HG03175 (cell line): ENCODE results near the gene SND1.

ENCODE experiments used
- ATAC-seq: cut with Tn5 transposase; IDR thresholded peaks from one replicate; pipeline ENCODE4 v1.9.1; 2021; ENCODE audit warnings: mild to moderate bottlenecking, moderate library complexity; ENCODE audit not compliant: unreplicated experiment

Gene SND1

DNA sequence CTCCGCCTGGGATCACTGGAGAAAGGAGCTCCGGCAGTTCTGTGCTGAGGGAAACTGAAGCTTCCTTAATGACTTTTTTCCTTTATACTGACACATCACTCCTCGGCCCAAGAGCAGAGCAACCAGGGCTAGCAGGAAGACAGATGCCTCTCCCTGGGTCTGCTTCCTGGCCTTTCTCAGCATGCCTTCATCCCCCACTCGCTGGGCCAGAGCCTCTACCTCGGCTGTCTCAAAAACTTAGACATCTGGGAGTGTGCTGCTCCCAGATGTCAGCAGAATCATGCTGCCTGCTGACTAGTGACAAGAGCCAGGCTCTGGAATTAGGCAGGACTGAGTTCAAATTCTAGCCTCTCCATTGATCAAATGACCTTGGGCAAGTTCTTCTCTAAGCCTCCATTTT, 403.6 kb downstream of the SND1 start:
- ATAC-seq, result no peak

DNA sequence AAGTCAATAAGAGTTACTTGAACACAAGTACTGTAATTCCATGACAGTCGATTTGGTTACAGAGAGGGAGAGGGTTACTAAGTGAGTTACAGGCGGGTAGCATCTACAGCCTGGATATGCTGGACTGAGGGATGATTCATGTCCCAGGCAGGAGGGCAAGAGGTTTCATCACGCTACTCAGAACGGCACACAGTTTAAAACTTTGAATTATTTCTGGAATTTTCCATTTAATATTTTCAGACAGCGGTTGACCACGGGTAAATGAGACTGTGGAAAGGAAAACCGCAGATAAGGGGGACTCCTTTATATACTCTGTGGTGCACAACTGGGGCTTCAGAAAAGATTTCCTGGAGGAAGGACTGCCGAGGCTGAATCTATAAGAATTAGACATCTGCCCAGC, 404.9 kb downstream of the SND1 start:
- ATAC-seq, result no peak

DNA sequence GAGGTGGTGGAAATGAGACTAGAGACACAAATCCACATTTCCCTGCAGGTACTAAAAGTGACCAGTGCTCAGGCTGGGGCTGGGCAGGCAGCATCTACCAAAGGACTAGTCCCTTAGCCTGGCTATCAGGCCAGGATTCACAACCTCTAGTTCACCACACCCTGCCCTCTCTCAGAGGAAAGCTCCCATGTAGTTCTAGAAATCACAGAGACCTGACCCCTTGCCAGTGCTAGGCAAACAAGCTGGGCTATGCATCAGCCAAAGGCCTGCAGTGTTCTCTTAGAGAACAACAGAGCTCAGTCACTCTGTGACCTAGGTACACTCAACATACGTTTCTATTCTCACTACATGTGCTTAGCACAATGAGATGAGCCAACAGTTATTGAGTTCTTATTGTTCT, 405.9 kb downstream of the SND1 start:
- ATAC-seq, result no peak

DNA sequence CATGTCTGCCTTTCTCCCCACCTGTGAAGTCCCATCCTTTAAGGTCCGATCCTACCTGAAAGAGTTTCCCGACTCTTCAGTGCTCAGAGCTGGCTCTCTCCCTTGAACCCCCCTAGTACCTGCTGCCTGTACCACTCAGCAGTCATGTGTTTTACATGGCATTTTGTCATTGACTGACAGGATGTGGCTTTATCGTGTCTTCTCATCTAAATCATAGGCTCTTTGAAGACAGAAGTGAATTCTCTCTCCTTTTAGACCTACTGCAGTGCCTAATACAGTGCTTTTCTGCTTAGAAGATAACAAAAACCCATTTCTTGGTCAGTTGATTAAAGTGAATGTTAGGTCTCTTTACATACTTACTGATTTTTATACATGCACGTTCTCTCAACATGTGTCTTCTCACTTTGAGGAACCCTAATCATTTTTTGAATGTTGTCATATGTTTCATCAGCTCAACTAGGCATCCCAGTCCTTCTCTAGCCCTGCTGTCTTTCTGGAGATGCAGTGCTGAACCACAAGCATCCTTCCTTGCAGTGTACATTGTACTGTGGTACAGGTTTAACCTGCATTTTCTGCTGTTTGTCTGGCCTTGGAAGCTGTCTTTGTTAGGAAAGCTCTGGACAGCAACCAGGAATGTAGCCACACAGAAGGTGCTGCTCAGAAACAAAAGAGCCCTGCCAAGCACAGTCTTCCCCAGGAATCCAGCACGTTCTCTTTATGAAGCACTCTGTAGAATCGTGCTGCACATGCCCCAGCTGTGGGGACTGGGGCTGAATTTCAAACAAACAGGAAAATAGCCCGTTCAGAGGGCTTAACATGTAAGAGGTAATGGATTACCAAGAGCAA, 407.4 kb downstream of the SND1 start:
- no peak for ATAC-seq

DNA sequence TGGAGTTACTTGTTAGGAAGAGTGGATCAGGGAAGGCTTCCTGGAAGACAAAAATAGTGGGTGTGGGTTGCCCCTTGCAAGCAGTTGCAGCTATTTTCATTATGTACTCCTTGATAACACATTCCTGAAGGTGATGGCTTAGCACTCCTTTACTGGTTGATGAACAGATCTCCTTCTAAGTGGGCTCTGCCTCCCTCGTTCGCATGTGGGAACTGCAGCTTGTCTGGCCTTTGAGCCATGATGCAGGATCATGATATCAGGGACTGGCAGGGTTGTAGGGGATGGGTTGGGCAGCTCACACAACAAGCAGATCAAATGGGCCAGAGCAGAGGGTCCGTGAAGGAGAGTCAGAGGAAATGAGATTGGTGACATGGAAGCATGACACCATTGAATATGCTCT, 408.0 kb downstream of the SND1 start:
- ATAC-seq, result no peak

DNA sequence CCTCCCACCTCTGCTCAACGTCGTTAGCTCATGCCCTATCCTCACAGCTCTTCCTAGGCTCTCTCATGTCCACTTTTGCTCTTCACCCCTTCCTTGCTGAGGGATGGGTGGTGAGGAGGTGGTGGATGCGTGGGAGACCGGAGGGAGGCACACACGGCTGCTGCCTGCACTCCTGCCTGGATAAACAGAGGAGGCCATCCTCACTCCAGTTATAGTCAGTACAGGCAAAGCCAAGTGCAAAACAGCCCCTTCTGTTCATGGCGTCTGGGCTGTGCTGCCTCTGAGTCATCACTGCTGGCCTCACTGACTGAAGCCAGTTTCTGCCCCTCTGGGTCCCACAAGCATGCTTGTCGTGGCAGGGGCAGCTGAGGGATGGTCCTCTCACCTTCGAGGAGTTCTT, 411.1 kb downstream of the SND1 start:
- ATAC-seq, result no peak

DNA sequence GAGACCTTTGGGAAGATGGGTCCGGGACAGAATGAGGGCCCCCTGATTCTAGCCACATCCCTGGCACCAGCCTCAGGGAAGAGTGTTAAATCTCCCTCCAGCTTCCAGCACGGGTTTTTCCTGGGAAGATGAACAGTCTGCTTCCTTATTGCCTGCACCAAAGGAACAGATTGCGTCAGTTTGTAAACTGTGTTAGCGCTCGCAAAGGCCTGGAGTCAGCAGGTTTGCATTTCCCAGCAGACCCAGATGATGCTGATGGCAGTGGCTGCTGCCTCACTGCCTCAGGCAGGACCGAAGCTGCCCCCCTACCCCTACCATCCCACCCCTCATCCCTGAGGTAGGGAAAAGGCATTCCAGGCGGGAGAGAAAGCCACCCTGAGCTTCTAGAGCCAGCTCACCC, 413.9 kb downstream of the SND1 start:
- no peak for ATAC-seq

DNA sequence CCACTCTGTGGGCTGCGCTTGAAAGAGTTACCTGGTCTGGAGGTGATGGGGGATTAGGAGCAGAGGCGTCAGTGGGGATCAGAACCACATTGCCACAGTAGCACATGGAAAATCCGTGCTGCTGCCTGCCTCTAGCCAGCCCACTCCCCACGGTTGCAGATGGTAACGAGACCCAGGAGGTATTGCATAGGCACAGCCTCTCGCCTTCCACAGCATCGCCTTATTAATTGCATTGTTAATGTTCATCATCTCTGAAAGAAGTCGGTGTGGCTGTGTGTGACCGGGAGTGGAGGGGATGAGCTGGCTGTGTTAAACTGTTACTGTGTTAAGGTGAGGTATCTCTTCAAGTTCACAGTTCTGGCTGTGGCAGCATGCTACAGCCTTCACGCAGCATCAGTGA, 414.4 kb downstream of the SND1 start:
- ATAC-seq, result no peak

DNA sequence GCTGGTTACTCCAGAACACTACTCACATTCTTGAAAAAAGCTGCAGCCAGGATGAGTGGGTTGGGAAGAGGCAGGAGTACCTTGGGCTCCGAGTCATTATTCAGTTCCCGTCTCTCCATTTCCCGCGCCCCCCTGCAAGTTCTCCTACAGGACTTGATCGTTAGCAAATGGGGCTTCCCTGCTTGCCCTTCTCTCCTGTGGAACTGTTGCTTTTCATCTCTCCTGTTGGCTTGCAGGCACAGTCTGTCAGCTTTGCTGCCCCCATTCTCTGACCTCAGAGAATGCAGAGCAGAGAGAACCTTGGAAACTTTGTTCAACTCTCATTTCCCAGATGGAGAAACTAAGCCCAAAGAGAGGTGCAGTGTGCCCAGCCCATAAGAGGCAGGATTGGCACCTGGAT, 414.9 kb downstream of the SND1 start:
- no peak for ATAC-seq

DNA sequence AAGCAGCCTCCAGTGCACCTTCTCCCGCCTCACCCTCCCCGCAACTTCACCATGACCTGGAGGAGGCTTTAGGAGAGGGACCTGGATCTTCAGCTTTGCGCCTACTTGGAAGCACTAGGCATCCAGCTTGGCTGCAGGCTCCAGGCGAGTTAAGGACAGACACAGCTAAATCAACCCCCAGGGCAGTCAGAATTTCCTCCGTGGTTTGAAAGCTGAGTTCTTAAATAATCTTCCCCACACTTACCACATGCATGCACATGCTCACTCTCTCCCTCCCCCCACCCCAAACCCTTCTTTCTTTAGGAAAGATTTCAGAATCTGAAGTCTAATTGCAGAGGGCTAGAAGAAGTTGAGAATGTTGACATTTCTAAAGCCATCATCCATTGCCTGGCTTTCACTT, 416.0 kb downstream of the SND1 start:
- no peak for ATAC-seq

DNA sequence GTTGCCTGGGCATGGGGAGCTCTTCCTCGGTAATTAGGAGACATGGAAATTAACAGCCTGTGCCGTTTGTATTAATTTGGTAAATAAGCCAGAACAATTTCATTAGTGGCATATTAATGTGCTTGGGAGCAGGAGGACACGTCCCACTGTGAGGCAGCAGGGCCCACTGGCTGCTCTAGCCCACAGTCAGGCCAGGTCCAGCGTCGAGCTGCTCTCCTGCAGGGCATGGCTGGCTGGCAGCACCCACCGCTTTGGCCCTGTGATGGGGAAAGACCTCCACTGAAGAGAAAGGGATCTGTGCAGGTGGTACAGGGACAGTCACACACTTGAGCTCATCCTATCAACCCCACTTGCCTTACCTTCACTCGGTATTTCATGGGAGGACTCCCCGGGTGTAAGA, 416.8 kb downstream of the SND1 start:
- no peak for ATAC-seq

DNA sequence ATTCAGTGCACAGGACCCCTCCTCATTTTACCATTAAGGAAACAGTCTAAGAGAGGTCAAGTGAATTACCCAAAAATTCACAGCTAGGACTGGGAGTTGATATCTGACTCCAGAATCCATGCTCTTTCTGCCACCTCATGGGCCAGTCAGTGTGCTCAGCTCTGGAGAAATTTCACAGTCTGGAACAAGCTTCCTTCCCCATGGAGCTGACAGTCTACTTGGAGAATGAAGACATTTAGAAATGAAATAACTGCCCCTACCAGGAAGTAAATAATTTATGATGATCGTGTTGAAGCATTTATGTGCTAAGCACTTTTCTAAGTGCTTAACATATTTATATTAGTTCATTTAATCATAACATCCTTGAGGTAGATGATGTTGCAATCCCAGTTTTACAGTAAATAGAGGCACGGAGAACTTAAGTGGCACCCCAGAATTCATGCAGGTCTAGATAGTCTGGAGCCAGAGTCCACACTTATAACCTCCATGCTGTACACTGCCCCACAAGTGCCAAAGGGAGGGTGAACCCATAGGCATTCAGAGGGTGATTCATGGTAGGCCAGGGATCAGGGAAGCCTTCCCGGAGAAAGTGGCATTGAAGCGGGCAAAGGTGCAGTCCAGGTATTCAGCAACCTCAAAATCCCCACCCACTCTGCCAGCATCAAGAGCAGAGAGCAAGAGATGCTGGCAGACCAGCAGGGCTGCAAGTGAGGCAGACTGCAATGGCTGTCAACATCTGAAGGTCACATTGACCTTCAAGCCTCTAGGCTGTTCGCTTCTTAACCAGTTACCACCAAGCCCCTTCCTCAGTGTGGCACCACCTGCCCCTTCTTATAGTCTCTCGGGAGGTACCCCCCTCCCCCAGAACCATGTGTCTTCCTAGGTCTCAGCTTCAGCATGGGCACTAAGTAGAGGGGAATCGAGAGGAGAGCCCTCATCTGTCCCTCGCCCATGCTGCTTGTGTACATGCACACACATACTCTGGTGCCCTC, 417.7 kb downstream of the SND1 start:
- no peak for ATAC-seq

DNA sequence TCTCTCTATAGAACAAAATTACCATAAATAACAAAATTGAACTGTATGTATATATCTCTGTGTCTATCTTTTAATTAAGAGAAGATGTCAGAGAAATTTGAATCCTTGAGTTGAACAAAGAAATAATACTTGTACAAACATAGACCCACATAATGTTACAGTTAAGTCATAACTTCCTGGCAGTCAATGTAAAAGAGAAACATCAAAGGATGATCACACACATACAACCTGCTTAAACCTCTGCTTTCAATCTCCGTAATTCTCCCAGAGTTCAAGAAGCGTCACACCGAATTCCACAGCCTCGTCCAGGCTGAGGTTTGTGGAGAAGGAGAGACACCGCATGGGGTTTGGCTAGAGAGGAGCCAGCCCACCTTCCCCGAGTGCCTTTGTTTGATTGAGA, 419.4 kb downstream of the SND1 start:
- no peak for ATAC-seq

DNA sequence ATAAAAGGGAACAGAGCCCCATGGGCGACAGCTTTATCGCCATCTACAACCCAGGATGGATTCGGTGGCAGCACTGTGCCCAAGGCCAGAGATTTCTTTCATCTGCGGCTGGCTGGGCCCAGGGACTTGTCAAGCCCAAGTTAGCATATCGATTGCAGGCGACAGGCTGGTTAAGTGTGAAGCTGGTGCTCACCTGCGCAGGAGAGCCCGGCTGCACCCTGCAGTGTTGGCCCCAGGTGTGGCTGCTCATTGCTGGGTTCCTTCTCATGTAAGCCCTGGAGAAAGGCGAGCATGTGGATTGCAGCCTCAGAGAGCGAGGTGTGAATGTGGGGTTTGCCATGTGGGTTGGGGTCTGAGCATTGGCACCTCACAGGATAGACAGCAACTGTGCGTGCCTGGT, 419.8 kb downstream of the SND1 start:
- no peak for ATAC-seq

DNA sequence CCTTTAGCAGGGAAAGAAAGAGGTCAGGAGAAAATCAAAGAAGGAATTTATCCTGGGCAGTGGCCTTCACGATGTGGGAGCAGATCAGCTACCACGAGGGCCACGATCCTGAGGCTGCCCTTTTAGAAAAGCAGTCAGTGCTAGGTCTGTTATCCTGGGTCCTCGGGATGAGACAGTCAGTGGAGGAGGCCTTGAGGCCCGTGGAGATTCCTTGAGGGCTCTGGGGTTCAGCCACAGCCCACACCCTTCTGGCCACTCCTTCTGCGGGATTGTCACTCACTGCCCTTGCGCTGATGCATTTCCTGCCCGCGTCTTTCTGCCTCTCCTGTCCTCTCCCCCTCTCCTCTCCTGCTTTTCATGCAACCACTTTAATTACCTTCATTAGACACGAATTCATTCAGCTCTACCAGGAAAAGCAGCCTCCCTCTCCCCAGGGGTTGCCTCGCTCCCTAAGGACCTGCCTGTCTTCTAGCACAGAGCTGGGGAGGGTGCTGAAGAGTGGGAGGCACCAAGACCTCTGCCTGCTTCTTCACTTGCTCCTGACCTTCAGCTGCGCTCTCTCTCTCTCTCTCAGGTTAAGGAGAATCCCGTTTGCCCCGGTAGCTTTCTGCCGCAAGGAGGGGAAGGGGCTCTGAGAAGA, 421.8 kb downstream of the SND1 start:
- ATAC-seq, result no peak

DNA sequence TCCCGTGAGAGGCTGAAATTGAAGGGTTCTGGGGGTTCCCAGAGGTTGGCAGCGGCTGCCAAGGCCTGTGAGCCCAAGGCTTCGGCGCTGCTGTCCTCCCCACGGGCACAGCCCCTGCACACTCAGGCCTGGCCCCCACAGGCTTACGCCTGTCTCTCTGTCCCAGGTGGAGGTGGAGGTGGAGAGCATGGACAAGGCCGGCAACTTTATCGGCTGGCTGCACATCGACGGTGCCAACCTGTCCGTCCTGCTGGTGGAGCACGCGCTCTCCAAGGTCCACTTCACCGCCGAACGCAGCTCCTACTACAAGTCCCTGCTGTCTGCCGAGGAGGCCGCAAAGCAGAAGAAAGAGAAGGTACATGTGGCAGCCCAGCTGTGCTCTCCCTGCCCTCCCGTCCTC, 422.3 kb downstream of the SND1 start:
- no peak for ATAC-seq

DNA sequence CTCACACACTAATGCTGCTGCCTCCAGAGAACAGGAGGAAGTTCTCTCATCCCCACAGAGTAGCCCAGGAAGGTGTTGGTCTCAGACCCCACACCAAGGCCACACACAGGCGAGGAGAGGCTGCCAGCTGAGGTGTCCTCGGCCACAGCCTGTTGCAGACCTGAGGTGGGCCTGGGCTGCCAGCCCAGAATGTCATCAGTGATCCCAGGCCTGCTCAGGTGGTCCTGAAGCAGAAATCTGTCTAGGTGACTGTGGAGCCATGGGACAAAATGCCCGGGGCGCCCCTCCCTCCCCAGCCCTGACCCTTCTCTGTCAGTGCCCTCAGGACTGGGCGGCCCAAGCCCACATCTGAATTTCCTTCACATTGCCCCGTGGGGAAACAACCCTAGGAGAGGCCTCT, 422.7 kb downstream of the SND1 start:
- no peak for ATAC-seq

DNA sequence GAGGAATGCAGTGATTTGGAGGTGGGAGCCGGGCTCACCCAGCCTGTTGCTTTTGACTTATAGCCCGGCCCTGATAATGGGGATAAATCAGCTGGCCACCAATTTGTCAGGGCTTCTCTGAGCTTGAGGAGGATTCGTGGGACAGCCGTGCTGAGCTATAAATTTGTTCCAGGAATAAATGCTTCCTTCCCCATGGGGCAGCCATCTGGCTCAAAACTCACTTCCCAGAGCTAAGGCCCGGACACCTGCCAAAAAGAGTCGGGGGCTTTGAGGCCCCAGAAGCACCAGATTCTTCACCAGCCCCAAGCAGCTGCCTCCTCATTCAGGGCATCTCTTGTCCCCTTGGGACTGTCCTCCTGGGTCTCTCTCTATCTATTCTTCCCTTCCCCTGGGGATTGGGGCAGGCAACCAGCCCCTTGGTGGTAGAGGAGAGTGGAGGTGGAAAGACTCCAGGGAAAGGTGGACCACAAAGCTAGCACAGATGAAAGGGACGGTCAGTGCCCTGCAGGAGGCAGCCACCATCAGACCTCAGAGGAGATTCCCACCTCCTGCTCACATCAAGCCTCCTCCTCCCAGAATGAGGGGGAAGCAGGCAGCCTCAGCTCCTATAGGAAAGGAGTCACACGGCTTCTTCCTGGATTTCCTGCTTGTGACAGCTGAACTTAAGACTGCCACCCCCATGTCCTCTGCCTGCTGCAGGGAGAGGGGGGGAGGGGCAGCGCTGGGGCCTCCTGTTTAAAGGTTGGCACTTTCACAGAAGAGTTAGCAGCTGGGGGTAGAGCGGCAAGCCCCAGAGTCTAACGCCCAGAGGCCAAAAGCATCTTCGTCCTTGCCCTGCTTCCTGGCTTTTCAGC, 423.5 kb downstream of the SND1 start:
- no peak for ATAC-seq

DNA sequence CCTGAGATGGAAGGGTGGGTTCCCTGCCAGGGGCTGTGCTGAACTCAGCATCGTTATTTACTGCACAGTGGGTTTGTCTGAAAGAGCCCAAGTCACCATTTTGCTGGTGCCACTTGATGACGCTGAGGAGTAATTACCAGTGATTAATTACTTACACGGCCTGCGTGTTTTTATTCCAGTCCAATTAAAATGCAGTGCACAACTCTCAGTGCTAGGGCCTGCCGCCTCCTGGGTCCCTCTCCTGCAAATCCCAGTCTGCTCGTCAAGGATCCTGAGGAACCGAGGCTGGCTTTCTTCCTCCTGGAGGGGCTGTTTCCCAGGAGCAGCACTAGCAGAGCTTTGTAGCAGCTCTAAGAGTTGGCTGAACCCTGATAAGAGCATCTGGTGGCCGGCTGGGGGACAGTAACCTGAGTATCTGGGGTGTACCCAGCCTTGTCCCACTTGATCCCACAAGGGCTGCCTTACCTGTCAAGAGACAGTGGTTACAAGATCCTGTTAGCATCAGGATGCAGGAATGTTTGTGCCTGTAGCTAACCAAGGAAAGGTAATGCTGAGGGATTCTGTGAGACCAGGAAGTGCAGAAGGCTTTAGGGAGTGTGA, 424.3 kb downstream of the SND1 start:
- no peak for ATAC-seq

DNA sequence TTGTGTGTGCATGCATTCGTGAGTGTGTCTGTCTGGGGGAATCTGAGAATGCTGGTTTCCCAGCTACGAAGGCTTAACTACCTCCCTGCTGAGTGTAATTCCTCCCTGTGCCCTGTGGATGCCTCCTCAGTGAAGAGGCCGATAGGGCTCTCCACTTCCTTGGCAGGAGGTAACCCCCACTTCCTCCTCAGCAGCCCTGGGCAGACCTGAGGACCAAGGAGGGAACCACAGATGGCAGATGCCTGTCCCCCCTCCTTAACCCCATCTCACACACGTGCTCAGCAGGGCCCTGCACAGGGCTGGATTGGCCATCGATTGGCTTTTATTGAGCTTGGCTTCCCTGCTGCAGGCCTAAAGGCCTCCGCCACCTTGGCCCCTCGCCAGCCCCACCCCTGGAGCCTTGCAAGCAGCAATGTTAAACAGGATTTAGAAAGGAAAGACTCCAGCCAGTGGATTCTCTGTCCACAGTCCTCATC, 424.8 kb downstream of the SND1 start:
- no peak for ATAC-seq
